Parathyroid adenoma (tissue), 2 donors: ENCODE results near the gene LCORL.

Source experiments
- H2AFZ ChIP-seq: fragments of 300-600 bp; sonication (generic); one replicate; pipeline ENCODE4 v1.7.0; 2017; ENCODE audit warnings: antibody characterized with exemption, mild to moderate bottlenecking
- H3K27ac ChIP-seq: fragments of 300-600 bp; sonication (generic); one replicate; pipeline ENCODE4 v1.7.0; 2017
- H3K27me3 ChIP-seq: fragments of 300-600 bp; sonication (generic); one replicate; pipeline ENCODE4 v1.7.0; 2017; ENCODE audit warnings: low read length; ENCODE audit not compliant: control insufficient read depth, insufficient read depth
- H3K36me3 ChIP-seq: fragments of 300-600 bp; sonication (generic); one replicate; pipeline ENCODE4 v1.7.0; 2017; ENCODE audit warnings: low read length; ENCODE audit not compliant: control insufficient read depth, insufficient read depth
- H3K4me1 ChIP-seq: fragments of 300-600 bp; sonication (generic); one replicate; pipeline ENCODE4 v1.7.0; 2017; ENCODE audit warnings: control low read depth
- H3K4me2 ChIP-seq: fragments of 300-600 bp; sonication (generic); one replicate; pipeline ENCODE4 v1.7.0; 2017; ENCODE audit warnings: low read length
- H3K4me3 ChIP-seq: fragments of 300-600 bp; sonication (generic); one replicate; pipeline ENCODE4 v1.7.0; 2017; ENCODE audit warnings: low read depth, low read length
- H3K79me2 ChIP-seq: fragments of 300-600 bp; sonication (generic); one replicate; pipeline ENCODE4 v1.7.0; 2017; ENCODE audit warnings: control low read depth
- H3K9ac ChIP-seq: fragments of 300-600 bp; sonication (generic); one replicate; pipeline ENCODE4 v1.7.0; 2017; ENCODE audit warnings: mild to moderate bottlenecking
- H3K9me3 ChIP-seq: fragments of 300-600 bp; sonication (generic); one replicate; pipeline ENCODE4 v1.7.0; 2017; ENCODE audit warnings: low read length; ENCODE audit not compliant: control insufficient read depth
- TF ChIP-seq, protein P1 (sequence below): fragments of 300-600 bp; sonication (generic); IDR thresholded peaks from one replicate; pipeline ENCODE4 v1.7.0; 2017; ENCODE audit warnings: antibody characterized with exemption, mild to moderate bottlenecking
- donor health status: primary hyperparathyroidism.

LCORL gene

DNA sequence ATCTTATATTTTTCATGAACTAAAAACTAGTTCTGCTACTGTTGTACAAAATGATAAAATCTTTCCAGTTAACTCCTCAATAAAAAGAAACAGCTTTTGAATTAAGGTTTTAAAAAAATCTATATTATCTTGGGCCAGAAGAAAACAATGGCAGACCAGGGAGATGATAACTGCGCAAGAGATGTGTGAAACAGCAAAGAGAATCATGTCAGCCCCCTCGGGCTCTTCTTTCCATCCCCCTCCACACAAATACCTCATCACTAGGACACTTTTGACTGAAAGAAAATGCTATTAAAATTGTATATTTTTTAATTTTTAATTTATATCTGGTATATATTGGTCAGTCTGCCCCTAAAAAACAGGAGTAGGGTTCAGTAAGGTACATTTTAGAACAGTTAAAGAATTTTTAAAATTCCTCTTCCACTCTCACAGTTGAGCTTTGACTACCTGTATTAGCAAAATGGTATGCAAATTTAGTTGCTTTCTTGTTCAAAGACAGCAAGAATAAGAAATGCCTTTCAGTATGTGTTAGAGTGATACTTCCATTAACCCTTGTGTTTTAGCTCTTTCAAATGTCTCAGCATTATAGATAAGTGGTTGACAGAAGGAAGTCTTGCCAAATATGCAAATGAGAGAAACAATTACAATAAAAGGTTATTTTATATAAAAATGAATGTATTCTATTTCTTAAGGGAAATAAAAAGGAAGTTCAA is 36.4 kb upstream of the LCORL start:
- H3K36me3 ChIP-seq: no peaks in the 10 kb centered on the region
- H3K27ac ChIP-seq: no peak overlapping the region
- no peaks in the 10 kb centered on the region for H3K4me1 ChIP-seq
- H3K79me2 ChIP-seq: no peaks in the 10 kb centered on the region
- no peak overlapping the region for H3K9ac ChIP-seq
- H2AFZ ChIP-seq: peak overlapping the region; percentile 40
- H3K27me3 ChIP-seq: no peaks in the 10 kb centered on the region
- H3K4me3 ChIP-seq: peak overlapping the region; percentile 43
- TF ChIP-seq, protein P1, sequence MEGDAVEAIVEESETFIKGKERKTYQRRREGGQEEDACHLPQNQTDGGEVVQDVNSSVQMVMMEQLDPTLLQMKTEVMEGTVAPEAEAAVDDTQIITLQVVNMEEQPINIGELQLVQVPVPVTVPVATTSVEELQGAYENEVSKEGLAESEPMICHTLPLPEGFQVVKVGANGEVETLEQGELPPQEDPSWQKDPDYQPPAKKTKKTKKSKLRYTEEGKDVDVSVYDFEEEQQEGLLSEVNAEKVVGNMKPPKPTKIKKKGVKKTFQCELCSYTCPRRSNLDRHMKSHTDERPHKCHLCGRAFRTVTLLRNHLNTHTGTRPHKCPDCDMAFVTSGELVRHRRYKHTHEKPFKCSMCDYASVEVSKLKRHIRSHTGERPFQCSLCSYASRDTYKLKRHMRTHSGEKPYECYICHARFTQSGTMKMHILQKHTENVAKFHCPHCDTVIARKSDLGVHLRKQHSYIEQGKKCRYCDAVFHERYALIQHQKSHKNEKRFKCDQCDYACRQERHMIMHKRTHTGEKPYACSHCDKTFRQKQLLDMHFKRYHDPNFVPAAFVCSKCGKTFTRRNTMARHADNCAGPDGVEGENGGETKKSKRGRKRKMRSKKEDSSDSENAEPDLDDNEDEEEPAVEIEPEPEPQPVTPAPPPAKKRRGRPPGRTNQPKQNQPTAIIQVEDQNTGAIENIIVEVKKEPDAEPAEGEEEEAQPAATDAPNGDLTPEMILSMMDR: no peak
- H3K9me3 ChIP-seq: no peaks in the 10 kb centered on the region
- peak overlapping the region; percentile 65 for H3K4me2 ChIP-seq

DNA sequence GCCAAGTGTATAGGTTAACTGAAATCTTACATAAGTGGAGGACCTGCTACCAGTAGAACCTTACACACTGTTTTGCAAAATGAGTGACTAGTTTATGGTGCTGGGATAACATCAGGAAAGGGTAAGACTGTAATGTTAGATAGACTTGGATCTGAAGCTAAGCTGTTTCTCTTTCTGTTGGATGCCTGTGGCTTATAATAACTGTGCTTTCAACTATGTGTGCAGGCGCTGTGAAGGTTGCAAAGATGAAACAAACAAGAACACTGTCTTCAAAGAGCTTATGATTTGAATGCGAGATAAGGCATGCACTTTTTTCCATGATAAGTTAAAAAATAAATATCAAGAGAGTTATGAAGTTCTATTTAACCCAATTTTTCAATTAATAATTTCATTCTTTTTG is 34.5 kb upstream of the LCORL start:
- Histone ChIP-seq H3K9me3 (no peaks in the 10 kb centered on the region), H3K4me3 (no peak overlapping the region), H3K36me3 (no peaks in the 10 kb centered on the region), H3K27me3 (no peaks in the 10 kb centered on the region), H3K79me2 (no peaks in the 10 kb centered on the region), H2AFZ (no peak overlapping the region), H3K4me1 (no peaks in the 10 kb centered on the region), H3K4me2 (no peak overlapping the region), H3K9ac (no peak overlapping the region), H3K27ac (no peak overlapping the region)
- TF ChIP-seq, protein P1: no peak

DNA sequence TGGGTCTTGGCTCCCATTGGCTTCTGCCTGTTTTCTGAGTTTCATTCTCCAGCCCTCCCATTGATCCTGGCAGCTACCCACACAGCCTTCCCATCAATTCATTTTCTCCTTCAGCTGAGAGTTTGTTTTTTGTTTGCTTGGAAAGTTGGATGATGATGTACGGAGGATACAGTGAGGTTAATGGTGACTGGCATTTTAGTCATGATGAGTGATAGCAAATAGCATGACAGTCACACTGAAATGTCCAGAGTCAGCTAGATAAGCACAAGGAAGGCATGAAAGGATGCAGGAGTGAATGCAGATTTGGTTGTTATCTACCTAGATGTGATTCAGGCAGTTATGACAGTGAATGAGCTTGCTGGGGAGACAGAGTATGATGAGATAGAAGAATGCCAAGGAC is 30.6 kb upstream of the LCORL start:
- no peak overlapping the region for H3K27ac ChIP-seq
- H3K4me2 ChIP-seq: no peak overlapping the region
- no peaks in the 10 kb centered on the region for H3K79me2 ChIP-seq
- H3K9me3 ChIP-seq: no peaks in the 10 kb centered on the region
- no peak overlapping the region for H2AFZ ChIP-seq
- no peaks in the 10 kb centered on the region for H3K36me3 ChIP-seq
- H3K27me3 ChIP-seq: no peaks in the 10 kb centered on the region
- H3K9ac ChIP-seq: no peak overlapping the region
- TF ChIP-seq, protein P1: no peak
- H3K4me1 ChIP-seq: no peaks in the 10 kb centered on the region
- H3K4me3 ChIP-seq: no peak overlapping the region

DNA sequence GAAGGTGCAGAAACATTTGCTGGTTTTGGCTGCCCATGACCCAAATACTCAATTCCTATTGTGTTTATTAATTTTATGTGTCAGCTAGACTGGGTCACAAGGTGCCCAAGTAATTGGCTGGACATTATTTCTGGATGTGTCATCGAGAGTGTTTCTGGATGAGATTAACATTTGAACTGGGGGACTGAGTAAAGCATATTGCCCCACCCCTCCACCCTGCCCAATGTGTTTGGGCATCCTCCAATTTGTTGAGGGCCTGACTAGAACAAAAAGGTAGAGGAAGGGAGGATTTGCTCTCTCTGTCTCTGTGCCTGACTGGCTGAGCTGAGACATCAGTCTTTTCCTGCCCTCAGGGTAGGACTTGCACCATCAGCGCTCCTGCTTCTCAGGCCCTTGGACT is 29.7 kb upstream of the LCORL start:
- H3K36me3 ChIP-seq: no peaks in the 10 kb centered on the region
- no peak overlapping the region for H3K4me2 ChIP-seq
- no peak overlapping the region for H3K4me3 ChIP-seq
- no peaks in the 10 kb centered on the region for H3K27me3 ChIP-seq
- H3K4me1 ChIP-seq: no peaks in the 10 kb centered on the region
- H3K79me2 ChIP-seq: no peaks in the 10 kb centered on the region
- no peak overlapping the region for H3K27ac ChIP-seq
- H3K9me3 ChIP-seq: no peaks in the 10 kb centered on the region
- H3K9ac ChIP-seq: no peak overlapping the region
- H2AFZ ChIP-seq: no peak overlapping the region
- TF ChIP-seq, protein P1: no peak

DNA sequence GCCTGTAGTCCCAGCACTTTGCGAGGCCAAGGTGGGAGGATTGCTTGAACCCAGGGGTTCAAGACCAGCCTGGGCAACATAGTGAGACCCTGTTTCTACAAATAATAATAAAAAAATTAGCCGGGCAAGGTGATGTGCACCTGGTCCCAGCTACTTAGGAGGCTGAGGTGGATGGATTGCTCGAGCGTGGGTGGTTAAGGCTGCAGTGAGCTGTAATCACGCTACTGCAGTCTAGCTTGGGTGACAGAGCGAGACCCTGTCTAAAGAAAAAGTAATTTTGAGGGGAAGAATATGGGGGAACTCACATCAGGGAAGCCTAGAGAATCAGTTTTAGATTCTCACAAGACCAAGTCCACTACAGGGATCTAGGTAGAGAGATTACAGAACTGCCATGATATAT is 28.9 kb upstream of the LCORL start:
- TF ChIP-seq, protein P1: no peak
- Histone ChIP-seq H2AFZ (no peak overlapping the region), H3K79me2 (no peaks in the 10 kb centered on the region)

More for the DNA sequence above, 28.9 kb upstream of the LCORL start:
- H3K9ac ChIP-seq: no peak overlapping the region
- H3K4me2 ChIP-seq: no peak overlapping the region
- no peak overlapping the region for H3K4me3 ChIP-seq
- no peaks in the 10 kb centered on the region for H3K27me3 ChIP-seq
- no peaks in the 10 kb centered on the region for H3K9me3 ChIP-seq
- H3K36me3 ChIP-seq: no peaks in the 10 kb centered on the region
- no peak overlapping the region for H3K27ac ChIP-seq
- no peaks in the 10 kb centered on the region for H3K4me1 ChIP-seq
